Neural crest cell (in vitro differentiated cells): ENCODE data around the gene ZNF578. TPM values are rescaled to one million over a fixed set of nuclear protein-coding genes. Genes with fewer than 3 reads are reported as not detected.
"Not testable (repeated sequence)": the region's sequence is repeated elsewhere in the genome, so short reads cannot be mapped to it uniquely, and the experiment has no call there.

ENCODE experiments used
- DNase-seq: peaks from one replicate; pipeline ENCODE4 v3.0.0; 2021; ENCODE audit warnings: low read depth, mixed read lengths, low spot score
- H3K27ac Mint-ChIP-seq: one replicate; pipeline ENCODE4 v1.8.0; 2021; ENCODE audit warnings: mild to moderate bottlenecking, mixed read lengths; ENCODE audit not compliant: unreplicated experiment
- H3K27me3 Mint-ChIP-seq: 2 replicates; pipeline ENCODE4 v1.8.0; 2021; ENCODE audit warnings: low read depth, mild to moderate bottlenecking, mixed read lengths
- H3K36me3 Mint-ChIP-seq: 2 replicates; pipeline ENCODE4 v1.8.0; 2021; ENCODE audit warnings: low read depth, mild to moderate bottlenecking, mixed read lengths
- H3K4me1 Mint-ChIP-seq: 2 replicates; pipeline ENCODE4 v1.8.0; 2021; ENCODE audit warnings: mixed read lengths
- H3K4me3 Mint-ChIP-seq: one replicate; pipeline ENCODE4 v1.8.0; 2021; ENCODE audit warnings: mild to moderate bottlenecking, mixed read lengths
- H3K9me3 Mint-ChIP-seq: 2 replicates; pipeline ENCODE4 v1.8.0; 2021; ENCODE audit warnings: mixed read lengths
- CTCF ChIP-seq: fragments of 200-600 bp; sonication (generic); conservative IDR thresholded peaks from 2 replicates; pipeline ENCODE4 v1.5.0; 2021; ENCODE audit warnings: antibody characterized with exemption, mild to moderate bottlenecking
- total RNA-seq: library from RNA; stranded (reverse); gene quantifications from 2 replicates; pipeline ENCODE4 v1.2.1, GENCODE V29; 2021

Gene ZNF578
- total RNA-seq, 1 donor from 2014 or later, result 0.65 TPM

GRCh38 chr19:52485561-52486240 lies 32.3 kb downstream of the ZNF578 start:
- H3K4me3 Mint-ChIP-seq, H3K36me3 Mint-ChIP-seq, H3K27ac Mint-ChIP-seq, DNase-seq, H3K4me1 Mint-ChIP-seq, H3K9me3 Mint-ChIP-seq: not testable (repeated sequence)
- peaks cover 17% of the 10 kb centered on the region for H3K27me3 Mint-ChIP-seq

- Mint-ChIP-seq H3K36me3 (peaks cover 6% of the 10 kb centered on the region), H3K27ac (no peak overlapping the region), H3K9me3 (peaks cover 3% of the 10 kb centered on the region), H3K27me3 (peaks cover 37% of the 10 kb centered on the region), H3K4me1 (peaks cover 4% of the 10 kb centered on the region), H3K4me3 (peak overlapping the region; percentile 83)
- TF ChIP-seq CTCF, result no peak
- DNase-seq, result peak; percentile 47
Measured at GRCh38 chr19:52492201-52492993, 39.0 kb downstream of the ZNF578 start.

- H3K27ac Mint-ChIP-seq, result peak overlapping the region; percentile 67
Measured at GRCh38 chr19:52492994-52493470, 39.7 kb downstream of the ZNF578 start.

GRCh38 chr19:52494518-52494917 lies 41.2 kb downstream of the ZNF578 start:
- DNase-seq, result no peak
- H3K27ac Mint-ChIP-seq, result no peak overlapping the region
- peaks cover 4% of the 10 kb centered on the region for H3K4me1 Mint-ChIP-seq
- peaks cover 6% of the 10 kb centered on the region for H3K36me3 Mint-ChIP-seq
- H3K4me3 Mint-ChIP-seq, result no peak overlapping the region
- H3K27me3 Mint-ChIP-seq, result peaks cover 37% of the 10 kb centered on the region
- TF ChIP-seq CTCF, result no peak
- peaks cover 6% of the 10 kb centered on the region for H3K9me3 Mint-ChIP-seq

More at GRCh38 chr19:52492994-52493470, 39.7 kb downstream of the ZNF578 start:
- Mint-ChIP-seq H3K4me3 (peak overlapping the region; percentile 83), H3K4me1 (peaks cover 4% of the 10 kb centered on the region), H3K27me3 (peaks cover 37% of the 10 kb centered on the region), H3K9me3 (peaks cover 3% of the 10 kb centered on the region), H3K36me3 (peaks cover 6% of the 10 kb centered on the region)
- DNase-seq, result peak; percentile 14
- TF ChIP-seq CTCF, result peak; percentile 42

GRCh38 chr19:52498571-52498970 lies 45.2 kb downstream of the ZNF578 start:
- no peak for DNase-seq
- H3K36me3 Mint-ChIP-seq, result no peaks in the 10 kb centered on the region
- no peak for TF ChIP-seq CTCF
- no peak overlapping the region for H3K4me3 Mint-ChIP-seq
- H3K27me3 Mint-ChIP-seq, result peaks cover 10% of the 10 kb centered on the region
- peaks cover 6% of the 10 kb centered on the region for H3K9me3 Mint-ChIP-seq
- H3K4me1 Mint-ChIP-seq, result no peaks in the 10 kb centered on the region
- no peak overlapping the region for H3K27ac Mint-ChIP-seq

- H3K27me3 Mint-ChIP-seq, H3K9me3 Mint-ChIP-seq, H3K36me3 Mint-ChIP-seq, H3K4me3 Mint-ChIP-seq, H3K4me1 Mint-ChIP-seq, DNase-seq: not testable (repeated sequence)
- peak overlapping the region; percentile 12 for H3K27ac Mint-ChIP-seq
Measured at GRCh38 chr19:52500474-52500873, 47.1 kb downstream of the ZNF578 start.

GRCh38 chr19:52500991-52501390 lies 47.6 kb downstream of the ZNF578 start:
- H3K27me3 Mint-ChIP-seq, H3K9me3 Mint-ChIP-seq, H3K4me1 Mint-ChIP-seq, H3K4me3 Mint-ChIP-seq, H3K27ac Mint-ChIP-seq, H3K36me3 Mint-ChIP-seq, DNase-seq: not testable (repeated sequence)
